Brain microvascular endothelial cell (primary cell): ENCODE measurements around the gene RXFP4.

Experiments used
- DNase-seq: peaks from one replicate; pipeline ENCODE4 v3.0.0-alpha.2; 2020
- H3K27ac ChIP-seq: fragments of 250-450 bp; sonication (Bioruptor Pico); 2 replicates; pipeline ENCODE4 v1.5.1; 2020; ENCODE audit warnings: mild to moderate bottlenecking, moderate library complexity
- H3K27me3 ChIP-seq: fragments of 250-450 bp; sonication (Bioruptor Pico); replicated peaks from 2 replicates; pipeline ENCODE4 v1.5.1; 2020; ENCODE audit warnings: mild to moderate bottlenecking
- H3K36me3 ChIP-seq: fragments of 250-450 bp; sonication (Bioruptor Pico); replicated peaks from 2 replicates; pipeline ENCODE4 v1.5.1; 2020; ENCODE audit warnings: mild to moderate bottlenecking
- H3K4me3 ChIP-seq: 2 replicates; pipeline ENCODE4 v1.5.1; 2011; ENCODE audit warnings: low read depth, mild to moderate bottlenecking, control low read depth, low read length, moderate library complexity
- CTCF ChIP-seq: IDR thresholded peaks from 2 replicates; pipeline ENCODE4 v1.5.1; 2011; ENCODE audit warnings: low read depth, mild to moderate bottlenecking, moderate library complexity, low read length, control low read depth, inconsistent platforms; ENCODE audit errors: missing control alignments
- in situ Hi-C: cut with HindIII; loops from 2 replicates; pipeline ENCODE4 v1.10.0; 2017; ENCODE audit warnings: low sequenced_read_pairs, low pct_ligation_motif_present

RXFP4 gene

GRCh38 chr1:155911156-155912055, 30.0 kb upstream of the RXFP4 start, which contains the start of gene RIT1:
TSS of gene RIT1 (minus strand) at chr1:155911349. CDS start at chr1:155910761, 588 bp downstream.
- peak within 1 kb of the TSS; percentile 76 for H3K4me3 ChIP-seq
- peaks cover 55% of the 10 kb centered on the region for H3K36me3 ChIP-seq
- in situ Hi-C loops = no loop called here
- DNase-seq = peak; percentile 68
- no peaks in the 10 kb centered on the region for H3K27me3 ChIP-seq
- no peak for TF ChIP-seq CTCF
- H3K27ac ChIP-seq = peak within 1 kb of the TSS; percentile 79

GRCh38 chr1:155912056-155912536, 29.3 kb upstream of the RXFP4 start:
- Histone ChIP-seq H3K36me3 (peaks cover 57% of the 10 kb centered on the region), H3K4me3 (no peak overlapping the region), H3K27ac (no peak overlapping the region), H3K27me3 (no peaks in the 10 kb centered on the region)
- no peak for TF ChIP-seq CTCF
- no peak for DNase-seq
- in situ Hi-C loops = no loop called here

GRCh38 chr1:155913969-155914757, 27.3 kb upstream of the RXFP4 start:
- TF ChIP-seq CTCF = no peak
- in situ Hi-C loops = no loop called here
- no peaks in the 10 kb centered on the region for H3K27me3 ChIP-seq
- H3K4me3 ChIP-seq = no peak overlapping the region
- no peak overlapping the region for H3K27ac ChIP-seq
- peaks cover 60% of the 10 kb centered on the region for H3K36me3 ChIP-seq
- DNase-seq = peak; percentile 23

- no peak for DNase-seq
- peaks cover 92% of the 10 kb centered on the region for H3K36me3 ChIP-seq
- H3K4me3 ChIP-seq = no peak overlapping the region
- H3K27ac ChIP-seq = no peak overlapping the region
- H3K27me3 ChIP-seq = no peaks in the 10 kb centered on the region
- in situ Hi-C loops = no loop called here
- no peak for TF ChIP-seq CTCF
These were observed 22.8 kb upstream of the RXFP4 start for GRCh38 chr1:155918660-155919059.

GRCh38 chr1:155919801-155920200, 21.6 kb upstream of the RXFP4 start:
- Histone ChIP-seq H3K4me3 (no peak overlapping the region), H3K27me3 (no peaks in the 10 kb centered on the region), H3K36me3 (peaks cover 94% of the 10 kb centered on the region), H3K27ac (no peak overlapping the region)
- no peak for DNase-seq
- in situ Hi-C loops = no loop called here
- TF ChIP-seq CTCF = no peak
